ENCODE measurements around the gene DLG2.

GRCh38 chr11:85534806-85535205, 92.3 kb downstream of the DLG2 start:
- TF ChIP-seq CTCF (IDR thresholded peaks at IDR 0.05) (no peak), EP300 (IDR thresholded peaks at IDR 0.05) (no peak), POLR2A (IDR thresholded peaks at IDR 0.05) (no peak)
